PC-9 (cell line): ENCODE measurements around the gene SLC25A33.

Experiments used
- EZH2 ChIP-seq: fragments of 200-600 bp; sonication (generic); IDR thresholded peaks from 2 replicates; pipeline ENCODE4 v1.8.0; 2017; ENCODE audit warnings: antibody characterized with exemption, low read depth
- TF ChIP-seq, protein P1 (sequence below): fragments of 200-600 bp; sonication (generic); conservative IDR thresholded peaks from 2 replicates; pipeline ENCODE4 v1.6.1; 2017; ENCODE audit warnings: mixed run types, antibody characterized with exemption, mild to moderate bottlenecking, moderate library complexity

- TF ChIP-seq, protein P1, sequence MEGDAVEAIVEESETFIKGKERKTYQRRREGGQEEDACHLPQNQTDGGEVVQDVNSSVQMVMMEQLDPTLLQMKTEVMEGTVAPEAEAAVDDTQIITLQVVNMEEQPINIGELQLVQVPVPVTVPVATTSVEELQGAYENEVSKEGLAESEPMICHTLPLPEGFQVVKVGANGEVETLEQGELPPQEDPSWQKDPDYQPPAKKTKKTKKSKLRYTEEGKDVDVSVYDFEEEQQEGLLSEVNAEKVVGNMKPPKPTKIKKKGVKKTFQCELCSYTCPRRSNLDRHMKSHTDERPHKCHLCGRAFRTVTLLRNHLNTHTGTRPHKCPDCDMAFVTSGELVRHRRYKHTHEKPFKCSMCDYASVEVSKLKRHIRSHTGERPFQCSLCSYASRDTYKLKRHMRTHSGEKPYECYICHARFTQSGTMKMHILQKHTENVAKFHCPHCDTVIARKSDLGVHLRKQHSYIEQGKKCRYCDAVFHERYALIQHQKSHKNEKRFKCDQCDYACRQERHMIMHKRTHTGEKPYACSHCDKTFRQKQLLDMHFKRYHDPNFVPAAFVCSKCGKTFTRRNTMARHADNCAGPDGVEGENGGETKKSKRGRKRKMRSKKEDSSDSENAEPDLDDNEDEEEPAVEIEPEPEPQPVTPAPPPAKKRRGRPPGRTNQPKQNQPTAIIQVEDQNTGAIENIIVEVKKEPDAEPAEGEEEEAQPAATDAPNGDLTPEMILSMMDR = no peak
- no peak for TF ChIP-seq EZH2
Measured at GRCh38 chr1:9589719-9590157, 50.5 kb downstream of the SLC25A33 start.
